Fibroblast of skin of abdomen (primary cell): ENCODE results near the gene CASK.
A peak's percentile ranks its signal among the peaks of the same experiment; 100 is the strongest.
"Not testable (repeated sequence)": the region's sequence is repeated elsewhere in the genome, so short reads cannot be mapped to it uniquely, and the experiment has no call there.

Source experiments
- DNase-seq: peaks from one replicate; pipeline ENCODE4 v3.0.0-alpha.2; 2013

Gene CASK

GRCh38 chrX:41730081-41730480, 193.3 kb downstream of the CASK start:
- DNase-seq: no peak

- DNase-seq: no peak
Measured at GRCh38 chrX:41728125-41728524, 195.2 kb downstream of the CASK start.

- DNase-seq: no peak
Measured at GRCh38 chrX:41723826-41724225, 199.5 kb downstream of the CASK start, which contains the start of gene GPR82. TSS of gene GPR82 (plus strand) at chrX:41724181. CDS start at chrX:41727027, 2,846 bp downstream.

GRCh38 chrX:41722816-41723618, 200.3 kb downstream of the CASK start:
- peak; percentile 4 for DNase-seq

GRCh38 chrX:41722214-41722613, 201.1 kb downstream of the CASK start:
- no peak for DNase-seq

GRCh38 chrX:41721590-41721989, 201.8 kb downstream of the CASK start:
- DNase-seq: no peak

GRCh38 chrX:41720125-41720779, 203.1 kb downstream of the CASK start:
- no peak for DNase-seq

GRCh38 chrX:41719610-41720009, 203.7 kb downstream of the CASK start:
- not testable (repeated sequence) for DNase-seq

- peak; percentile 5 for DNase-seq
Measured at GRCh38 chrX:41718481-41719235, 204.7 kb downstream of the CASK start.

- no peak for DNase-seq
Measured at GRCh38 chrX:41716767-41717473, 206.4 kb downstream of the CASK start.

- DNase-seq: no peak
Measured at GRCh38 chrX:41716222-41716621, 207.1 kb downstream of the CASK start.

GRCh38 chrX:41711021-41711667, 212.2 kb downstream of the CASK start:
- no peak for DNase-seq

GRCh38 chrX:41708486-41708885, 214.9 kb downstream of the CASK start:
- no peak for DNase-seq

GRCh38 chrX:41707218-41707617, 216.1 kb downstream of the CASK start:
- no peak for DNase-seq

- no peak for DNase-seq
Measured at GRCh38 chrX:41705680-41706374, 217.5 kb downstream of the CASK start.

GRCh38 chrX:41705042-41705441, 218.3 kb downstream of the CASK start:
- no peak for DNase-seq

GRCh38 chrX:41703574-41704029, 219.8 kb downstream of the CASK start:
- DNase-seq: no peak

- peak; percentile 30 for DNase-seq
Measured at GRCh38 chrX:41695426-41695825, 227.9 kb downstream of the CASK start.

GRCh38 chrX:41693024-41693423, 230.3 kb downstream of the CASK start:
- no peak for DNase-seq

GRCh38 chrX:41692162-41692749, 231.1 kb downstream of the CASK start:
- peak; percentile 72 for DNase-seq

- no peak for DNase-seq
Measured at GRCh38 chrX:41689711-41690110, 233.6 kb downstream of the CASK start.
